Coronary artery (tissue), 2 donors: ENCODE measurements around the gene CFAP107.
"Not testable (repeated sequence)": the region's sequence is repeated elsewhere in the genome, so short reads cannot be mapped to it uniquely, and the experiment has no call there.

ENCODE experiments used
- DNase-seq: peaks from one replicate; pipeline ENCODE4 v3.0.0-alpha.2; 2017; ENCODE audit warnings: low spot score
- H3K27ac ChIP-seq, 2 donors: fragments of 200-600 bp; sonication (generic); one replicate each; pipeline ENCODE4 v1.5.1; 2016 to 2019
- H3K4me3 ChIP-seq: fragments of 200-600 bp; sonication (generic); 2 replicates; pipeline ENCODE4 v1.5.1; 2016; ENCODE audit warnings: mild to moderate bottlenecking, moderate library complexity
- CTCF ChIP-seq: fragments of 200-600 bp; sonication (generic); IDR thresholded peaks from one replicate; pipeline ENCODE4 v1.5.1; 2019; ENCODE audit warnings: antibody characterized with exemption

Gene CFAP107

GRCh38 chr1:12709696-12710095 is 36.3 kb upstream of the CFAP107 start:
- Histone ChIP-seq H3K27ac (no peak overlapping the region), H3K4me3 (no peak overlapping the region)
- TF ChIP-seq CTCF = no peak
- no peak for DNase-seq

- no peak for DNase-seq
- Histone ChIP-seq H3K4me3 (no peak overlapping the region), H3K27ac (no peak overlapping the region)
- no peak for TF ChIP-seq CTCF
Observed at GRCh38 chr1:12711536-12711935, 34.5 kb upstream of the CFAP107 start.

DNA sequence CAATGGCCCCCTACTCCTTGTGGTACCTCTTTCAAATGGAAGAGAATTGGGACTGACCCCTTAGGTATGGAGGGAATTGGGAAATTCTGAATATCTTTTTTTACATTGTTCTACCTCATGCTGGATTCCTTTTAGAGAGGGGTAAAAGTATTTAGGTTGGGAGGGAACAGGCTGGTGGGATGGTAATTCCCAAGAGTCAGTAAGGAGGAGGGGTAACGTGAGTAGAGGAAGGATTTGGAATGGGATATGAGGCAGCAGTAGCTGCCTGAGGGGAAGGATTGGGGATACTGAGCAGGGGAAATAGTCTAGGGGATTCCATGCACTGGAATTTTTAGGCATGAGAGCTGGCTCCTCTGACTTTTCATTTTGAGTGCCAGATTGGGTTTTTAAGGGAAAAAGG is 33.9 kb upstream of the CFAP107 start:
- no peak for TF ChIP-seq CTCF
- DNase-seq = no peak
- Histone ChIP-seq H3K27ac (no peak overlapping the region), H3K4me3 (no peak overlapping the region)

- H3K27ac ChIP-seq = no peak overlapping the region
- H3K4me3 ChIP-seq = no peak overlapping the region
- no peak for TF ChIP-seq CTCF
- no peak for DNase-seq
Observed at GRCh38 chr1:12712929-12713328, 33.1 kb upstream of the CFAP107 start.

- not testable (repeated sequence) for H3K4me3 ChIP-seq, H3K27ac ChIP-seq, DNase-seq
Observed at GRCh38 chr1:12713651-12714050, 32.3 kb upstream of the CFAP107 start.

GRCh38 chr1:12714710-12715475 is 31.1 kb upstream of the CFAP107 start:
- H3K4me3 ChIP-seq = no peak overlapping the region
- H3K27ac ChIP-seq = no peak overlapping the region
- DNase-seq = no peak
- no peak for TF ChIP-seq CTCF

DNA sequence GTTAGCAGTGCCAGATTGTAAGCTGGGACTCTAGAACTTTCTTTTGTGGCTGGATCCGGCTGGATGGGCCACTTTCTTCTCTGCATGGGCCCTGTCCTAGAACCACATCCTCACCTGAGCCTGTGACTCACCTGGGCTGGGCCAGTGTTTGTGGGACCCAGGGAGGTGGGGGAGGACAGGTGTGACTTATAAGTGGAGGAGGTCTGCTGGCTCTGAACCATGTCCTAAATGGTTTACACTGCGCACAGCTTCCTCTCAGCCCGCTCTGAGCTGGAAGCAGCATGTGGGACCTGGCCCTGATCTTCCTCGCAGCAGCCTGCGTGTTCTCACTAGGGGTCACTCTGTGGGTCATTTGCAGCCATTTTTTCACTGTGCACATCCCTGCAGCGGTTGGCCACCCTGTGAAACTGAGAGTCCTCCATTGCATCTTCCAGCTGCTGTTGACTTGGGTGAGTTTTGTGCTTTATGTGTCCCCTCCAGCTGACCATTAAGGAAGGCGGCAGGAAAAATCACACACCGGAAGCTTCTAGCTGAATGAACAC is 30.0 kb upstream of the CFAP107 start, which contains the start of gene AADACL3:
AADACL3 (plus strand) TSS at position 215 of the 542 bp plus-strand sequence; CDS start at position 282, 67 bp downstream.
- H3K27ac ChIP-seq = no peak within 1 kb of the TSS
- no peak for DNase-seq
- no peak within 1 kb of the TSS for H3K4me3 ChIP-seq
- no peak for TF ChIP-seq CTCF
